Measurements from ENCODE around the gene CD74.
A peak's percentile ranks its signal among the peaks of the same experiment; 100 is the strongest.

Gene CD74

GRCh38 chr5:150357326-150358260 is 55.1 kb downstream of the CD74 start, which contains the start of gene TCOF1:
Gene TCOF1, plus strand, starts transcription at chr5:150357697. Its CDS starts 50 bp downstream, at chr5:150357747.
- TF ChIP-seq CTCF (IDR thresholded peaks at IDR 0.05; ENCODE audit: low read depth, low read length, missing control alignments): no peak
- H3K4me3 ChIP-seq (replicated peaks; ENCODE audit: low read depth, low read length): peak within 1 kb of the TSS; percentile 98
- peak; percentile 71 for DNase-seq (ENCODE audit: extremely low read depth, low read depth)

- no peak for TF ChIP-seq CTCF (IDR thresholded peaks at IDR 0.05; ENCODE audit: low read depth, low read length, missing control alignments)
- no peak for DNase-seq (ENCODE audit: extremely low read depth, low read depth)
- peak overlapping the region; percentile 98 for H3K4me3 ChIP-seq (replicated peaks; ENCODE audit: low read depth, low read length)
Measured at GRCh38 chr5:150356575-150357294, 56.0 kb downstream of the CD74 start.

- TF ChIP-seq CTCF (IDR thresholded peaks at IDR 0.05; ENCODE audit: low read depth, low read length, missing control alignments): no peak
- H3K4me3 ChIP-seq (replicated peaks; ENCODE audit: low read depth, low read length): no peak overlapping the region
- no peak for DNase-seq (ENCODE audit: extremely low read depth, low read depth)
Measured at GRCh38 chr5:150355791-150356190, 56.9 kb downstream of the CD74 start.

GRCh38 chr5:150353032-150353675 is 59.6 kb downstream of the CD74 start:
- no peak for DNase-seq (ENCODE audit: extremely low read depth, low read depth)
- H3K4me3 ChIP-seq (replicated peaks; ENCODE audit: low read depth, low read length): no peak overlapping the region
- peak; percentile 16 for TF ChIP-seq CTCF (IDR thresholded peaks at IDR 0.05; ENCODE audit: low read depth, low read length, missing control alignments)

GRCh38 chr5:150352244-150353031 is 60.3 kb downstream of the CD74 start:
- no peak for DNase-seq (ENCODE audit: extremely low read depth, low read depth)

More at GRCh38 chr5:150352244-150353031, 60.3 kb downstream of the CD74 start:
- H3K4me3 ChIP-seq (replicated peaks; ENCODE audit: low read depth, low read length): no peak overlapping the region
- TF ChIP-seq CTCF (IDR thresholded peaks at IDR 0.05; ENCODE audit: low read depth, low read length, missing control alignments): no peak

Data from HFF-Myc (cell line).